Measurements from ENCODE around the gene SAP25.
A peak's percentile ranks its signal among the peaks of the same experiment; 100 is the strongest.
"Not testable (repeated sequence)": the region's sequence is repeated elsewhere in the genome, so short reads cannot be mapped to it uniquely, and the experiment has no call there.

The SAP25 gene

DNA sequence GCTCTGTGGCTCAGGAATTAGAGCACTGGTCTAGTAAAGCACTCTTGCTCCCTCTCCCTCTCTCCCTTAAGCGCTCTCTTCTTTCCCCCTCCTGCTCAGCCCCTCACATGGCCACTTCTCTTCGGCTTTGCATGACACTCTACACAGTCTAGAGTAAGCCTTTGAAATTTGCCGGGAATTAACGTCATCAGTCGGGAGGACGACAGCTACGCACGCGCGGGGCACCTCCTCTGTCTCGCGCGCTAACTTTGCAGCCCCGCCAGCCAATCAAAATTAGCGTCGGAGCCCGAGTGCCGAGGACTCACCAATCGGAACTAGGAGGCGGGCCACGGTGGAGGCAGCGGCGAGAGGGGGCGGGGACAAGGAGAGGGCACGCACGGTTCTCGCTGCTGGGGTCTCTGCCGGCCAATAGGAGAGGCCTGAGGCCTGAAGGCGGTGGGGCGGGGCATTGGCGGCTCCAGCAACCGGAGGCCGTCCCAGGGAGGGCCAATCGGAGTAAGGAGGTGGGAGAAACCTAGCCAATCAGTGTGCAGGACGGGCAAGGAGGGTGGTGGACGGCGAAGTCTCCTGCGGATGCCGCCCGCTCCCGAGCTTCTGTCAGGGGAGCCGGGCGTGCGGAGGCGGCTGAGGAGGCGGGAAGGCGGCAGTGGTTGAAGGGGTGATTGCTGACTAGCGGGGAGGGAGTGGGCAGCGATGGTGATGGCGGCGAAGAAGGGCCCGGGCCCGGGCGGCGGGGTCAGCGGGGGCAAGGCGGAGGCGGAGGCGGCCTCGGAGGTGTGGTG lies 34.9 kb downstream of the SAP25 start, which contains the start of gene AGFG2:
TSS of gene AGFG2 (plus strand) at position 550 of the 782 bp plus-strand sequence. CDS start at position 694, 144 bp downstream.
- DNase-seq (ENCODE audit: low read depth in 2 of 3, low spot score in 1 of 3), result peak; percentile 100

DNA sequence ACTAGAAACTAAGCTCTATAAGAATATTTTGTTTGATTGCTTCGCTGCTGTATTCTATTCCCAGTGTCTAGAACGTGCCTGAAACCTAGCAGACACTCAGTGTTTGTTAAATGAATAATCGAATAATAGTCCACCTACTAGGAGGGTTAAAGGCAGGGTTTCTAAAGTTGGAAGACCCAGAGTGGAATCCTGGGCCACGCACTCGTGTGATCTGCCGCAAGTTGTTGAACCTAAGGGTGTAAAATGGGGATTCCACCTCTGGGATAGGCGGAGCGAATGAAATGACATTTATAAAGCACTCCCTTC lies 35.4 kb downstream of the SAP25 start:
- DNase-seq (ENCODE audit: low read depth in 2 of 3, low spot score in 1 of 3), result no peak

DNA sequence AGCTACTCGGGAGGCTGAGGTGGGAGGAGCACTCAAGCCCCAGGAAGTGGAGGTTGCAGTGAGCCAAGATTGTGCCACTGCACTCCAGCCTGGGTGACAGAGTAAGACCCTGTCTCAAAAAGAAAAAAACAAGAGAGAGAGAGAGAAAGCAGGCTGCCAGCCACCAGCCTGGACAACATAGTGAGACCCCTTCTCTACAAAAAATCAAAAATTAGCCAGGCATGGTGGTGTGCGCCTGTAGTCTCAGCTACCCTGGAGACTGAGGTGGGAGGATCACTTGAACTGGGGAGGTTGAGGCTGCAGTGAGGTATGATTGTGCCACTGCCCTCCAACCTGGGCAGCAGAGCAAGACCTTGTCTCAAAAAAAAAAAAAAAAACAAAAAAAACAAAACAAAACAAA lies 37.0 kb downstream of the SAP25 start:
- not testable (repeated sequence) for DNase-seq (ENCODE audit: low read depth in 2 of 3, low spot score in 1 of 3)

DNA sequence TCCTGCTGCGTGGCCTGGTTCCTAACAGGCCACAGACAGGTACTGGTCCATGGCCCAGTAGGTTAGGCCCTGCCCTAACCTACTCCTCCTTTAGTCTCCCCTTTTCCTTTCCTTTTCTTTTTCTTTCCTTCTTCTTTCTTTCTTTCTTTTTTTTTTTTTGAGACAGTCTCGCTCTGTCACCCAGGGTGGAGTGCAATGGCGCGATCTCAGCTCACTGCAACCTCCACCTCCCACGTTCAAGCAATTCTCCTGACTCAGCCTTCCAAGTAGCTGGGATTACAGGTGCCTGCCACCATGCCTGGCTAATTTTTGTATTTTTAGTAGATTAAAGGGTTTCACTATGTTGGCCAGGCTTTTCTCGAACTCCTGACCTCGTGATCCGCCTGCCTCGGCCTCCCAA lies 37.7 kb downstream of the SAP25 start:
- not testable (repeated sequence) for DNase-seq (ENCODE audit: low read depth in 2 of 3, low spot score in 1 of 3)

DNA sequence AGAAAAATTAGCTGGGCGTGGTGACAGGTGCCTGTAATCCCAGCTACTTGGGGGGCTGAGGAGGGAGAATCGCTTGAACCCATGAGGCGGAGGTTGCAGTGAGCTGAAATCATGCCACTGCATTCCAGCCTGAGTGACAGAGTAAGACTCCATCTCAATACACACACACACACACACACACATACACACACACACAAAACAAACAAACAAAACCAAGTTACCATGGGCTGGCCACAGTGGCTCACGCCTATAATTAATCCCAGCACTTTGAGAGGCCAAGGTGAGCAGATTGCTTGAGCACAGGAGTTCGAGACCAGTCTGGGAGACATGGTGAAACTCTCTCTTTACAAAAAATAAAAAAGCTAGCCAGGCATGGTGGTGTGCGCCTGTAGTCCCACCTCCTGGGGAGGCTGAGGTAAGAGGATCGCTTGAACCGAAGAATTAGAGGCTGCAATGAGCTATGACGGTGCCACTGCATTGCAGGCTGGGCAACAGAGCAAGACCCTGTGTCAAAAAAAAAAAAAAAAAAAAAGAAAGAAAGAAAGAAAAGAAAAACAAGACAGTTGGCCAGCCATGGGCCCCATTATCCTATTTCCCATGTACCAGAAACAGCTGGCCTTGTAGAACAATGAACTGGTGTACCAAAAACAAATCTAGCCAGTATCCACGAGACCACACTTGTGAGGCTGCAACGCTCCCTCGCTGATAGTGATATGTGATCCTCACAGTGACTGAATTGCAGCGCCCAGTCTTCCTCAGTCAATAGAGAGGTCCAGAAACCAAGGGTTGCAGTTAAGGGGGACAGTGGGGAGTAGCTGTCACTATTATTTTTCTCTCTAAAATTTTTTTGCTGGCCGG lies 41.3 kb downstream of the SAP25 start:
- DNase-seq (ENCODE audit: low read depth in 2 of 3, low spot score in 1 of 3), result no peak

DNA sequence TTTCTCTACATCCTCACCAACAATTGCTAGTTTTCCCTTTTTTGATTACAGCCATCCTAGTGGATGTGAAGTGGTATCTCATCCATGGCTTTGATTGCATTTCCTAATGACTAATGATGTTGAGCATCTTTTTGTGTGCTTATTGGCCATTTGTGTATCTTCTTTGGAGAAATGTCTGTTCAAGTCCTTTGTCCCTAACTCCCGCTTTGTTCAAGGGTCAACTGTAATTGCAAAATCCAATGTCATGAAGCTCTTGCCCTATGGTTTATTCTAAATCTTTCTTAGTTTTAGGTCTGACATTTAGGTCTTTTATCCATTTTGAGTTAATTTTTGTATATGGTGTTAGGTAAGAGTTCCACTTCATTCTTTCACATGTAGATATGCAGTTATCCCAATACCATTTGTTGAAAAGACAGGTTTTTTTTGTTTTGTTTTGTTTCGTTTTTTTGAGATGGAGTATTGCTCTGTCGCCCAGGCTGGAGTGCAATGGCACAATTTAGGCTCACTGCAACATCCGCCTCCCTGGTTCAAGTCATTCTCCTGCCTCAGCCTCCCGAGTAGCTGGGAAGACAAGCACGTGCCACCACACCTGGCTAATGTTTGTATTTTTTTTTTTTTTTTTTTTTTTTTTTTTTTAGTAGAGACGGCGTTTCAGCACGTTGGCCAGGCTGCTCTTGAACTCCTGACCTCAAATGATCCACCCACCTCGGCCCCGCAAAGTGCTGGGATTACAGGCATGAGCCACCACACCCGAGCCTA lies 45.4 kb downstream of the SAP25 start:
- not testable (repeated sequence) for DNase-seq (ENCODE audit: low read depth in 2 of 3, low spot score in 1 of 3)

DNA sequence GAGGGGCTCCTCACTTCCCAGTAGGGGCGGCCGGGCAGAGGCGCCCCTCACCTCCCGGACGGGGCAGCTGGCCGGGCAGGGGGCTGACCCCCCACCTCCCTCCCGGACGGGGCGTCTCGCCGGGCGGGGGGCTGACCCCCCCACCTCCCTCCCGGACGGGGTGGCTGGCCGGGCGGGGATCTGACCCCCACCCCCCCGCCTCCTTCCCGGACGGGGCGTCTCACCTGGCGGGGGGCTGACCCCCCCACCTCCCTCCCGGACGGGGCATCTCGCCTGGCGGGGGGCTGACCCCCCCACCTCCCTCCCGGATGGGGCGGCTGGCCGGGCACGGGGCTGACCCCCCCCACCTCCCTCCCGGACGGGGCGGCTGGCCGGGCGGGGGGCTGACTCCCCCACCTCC lies 50.5 kb downstream of the SAP25 start:
- not testable (repeated sequence) for DNase-seq (ENCODE audit: low read depth in 2 of 3, low spot score in 1 of 3)
